Esophagus muscularis mucosa (tissue), 4 donors: Measurements from ENCODE around the gene SPATA12. TPM values are rescaled to one million over a fixed set of nuclear protein-coding genes. Genes with fewer than 3 reads are reported as not detected.

ENCODE experiments used
- DNase-seq: peaks from one replicate; pipeline ENCODE4 v3.0.0-alpha.2; 2017; ENCODE audit errors: extremely low spot score
- H3K27ac ChIP-seq, 4 donors: fragments of 200-600 bp; sonication (generic); replicated peaks in 1 of 4; 1 replicate in 3 of 4; 2 replicates in 1 of 4; pipeline ENCODE4 v1.5.1; 2016 to 2019; ENCODE audit warnings: mild to moderate bottlenecking in 1 of 4
- H3K27me3 ChIP-seq, 4 donors: fragments of 200-600 bp; sonication (generic); one replicate each; pipeline versions ENCODE4 v1.5.1 to v1.6.0; 2016 to 2019
- H3K36me3 ChIP-seq, 4 donors: fragments of 200-600 bp; sonication (generic); one replicate each; pipeline ENCODE4 v1.5.1; 2016 to 2019
- H3K4me1 ChIP-seq, 4 donors: fragments of 200-600 bp; sonication (generic); one replicate each; pipeline ENCODE4 v1.5.1; 2016 to 2019
- H3K4me3 ChIP-seq, 4 donors: fragments of 200-600 bp; sonication (generic); 1 replicate in 2 of 4; 2 replicates in 2 of 4; pipeline ENCODE4 v1.5.1; 2016 to 2019; ENCODE audit warnings: mild to moderate bottlenecking in 4 of 4, moderate library complexity in 1 of 4
- H3K9me3 ChIP-seq, 4 donors: fragments of 200-600 bp; sonication (generic); 1 replicate in 3 of 4; 2 replicates in 1 of 4; pipeline ENCODE4 v1.5.1; 2016 to 2019
- CTCF ChIP-seq, 3 experiments: fragments of 200-600 bp in 2 of 3; fragments of 450-650 bp in 1 of 3; sonication (generic) in 2 of 3; IDR thresholded peaks; one replicate each; pipeline ENCODE4 v1.5.1; 2017 to 2019; ENCODE audit warnings: antibody characterized with exemption in 3 of 3, mild to moderate bottlenecking in 2 of 3, moderate library complexity in 1 of 3
- EP300 ChIP-seq: sonication (generic); formaldehyde crosslinking; IDR thresholded peaks from one replicate; pipeline ENCODE4 v1.6.1; 2017; ENCODE audit warnings: antibody characterized with exemption
- POLR2A ChIP-seq: fragments of 450-650 bp; IDR thresholded peaks from one replicate; pipeline ENCODE4 v1.6.1; 2017; ENCODE audit warnings: antibody characterized with exemption, moderate library complexity, mild to moderate bottlenecking, low read depth
- POLR2AphosphoS5 ChIP-seq, 2 donors: sonication (generic); formaldehyde crosslinking; IDR thresholded peaks; one replicate each; pipeline ENCODE4 v1.6.1; 2017; ENCODE audit warnings: antibody characterized with exemption in 2 of 2
- WGBS: methylation state at CpG from one replicate; pipeline ENCODE4 v1.1.5; 2018; 5-methylcytosine and 5-hydroxymethylcytosine counted together
- intact Hi-C: fragments of 100-400 bp; cut with DNase I; formaldehyde crosslinking; loops from one replicate; pipeline ENCODE4 v1.15.1; 2023
- total RNA-seq, 4 donors: library from RNA; depleted of rRNA; stranded (reverse); fragments of >200 nt; gene quantifications; one replicate each; pipeline versions ENCODE4 v1.1.0 to v1.2.1, GENCODE V29; 2016

The SPATA12 gene
- total RNA-seq, 4 donors from 2014 or later, result 0.13 TPM; not detected in 3

GRCh38 chr3:57059411-57059810, 1.1 kb upstream of the SPATA12 start:
- H3K4me3 ChIP-seq, result no peak overlapping the region
- TF ChIP-seq POLR2AphosphoS5 (IDR thresholded peaks at IDR 0.05) (no peak), CTCF (IDR thresholded peaks at IDR 0.05) (no peak), EP300 (no peak), POLR2A (no peak)

GRCh38 chr3:57061556-57061955, 1.1 kb downstream of the SPATA12 start:
- intact Hi-C loops, result no loop called here
- DNase-seq, result no peak
- no peak for TF ChIP-seq EP300
- no peak for TF ChIP-seq POLR2A
- no peak for TF ChIP-seq POLR2AphosphoS5 (IDR thresholded peaks at IDR 0.05)
- Histone ChIP-seq H3K27me3 (no peaks in the 10 kb centered on the region), H3K4me3 (no peak overlapping the region), H3K36me3 (no peaks in the 10 kb centered on the region), H3K4me1 (peaks cover 19 to 48% (median 42%) of the 10 kb centered on the region in 4 donors), H3K9me3 (no peaks in the 10 kb centered on the region), H3K27ac (peak overlapping the region; percentile 57 to 80 (median 66))
- WGBS, result 88% methylated on average over 3 of the region's 3 CpGs

More at GRCh38 chr3:57059411-57059810, 1.1 kb upstream of the SPATA12 start:
- no peak overlapping the region for H3K27ac ChIP-seq
- intact Hi-C loops, result no loop called here
- H3K27me3 ChIP-seq, result no peaks in the 10 kb centered on the region
- 72% methylated on average over 3 of the region's 3 CpGs for WGBS
- H3K9me3 ChIP-seq, result no peaks in the 10 kb centered on the region
- no peak for DNase-seq
- no peaks in the 10 kb centered on the region for H3K36me3 ChIP-seq
- peaks cover 19 to 45% (median 42%) of the 10 kb centered on the region in 4 donors for H3K4me1 ChIP-seq

GRCh38 chr3:57062101-57062631, 1.7 kb downstream of the SPATA12 start:
- Histone ChIP-seq H3K4me1 (peaks cover 19 to 48% (median 42%) of the 10 kb centered on the region in 4 donors), H3K27ac (peak overlapping the region; percentile 57 to 80 (median 66)), H3K36me3 (no peaks in the 10 kb centered on the region), H3K27me3 (no peaks in the 10 kb centered on the region), H3K9me3 (no peaks in the 10 kb centered on the region), H3K4me3 (no peak overlapping the region)
- WGBS, result 31% methylated on average over 9 of the region's 9 CpGs
- intact Hi-C loops, result no loop called here
- TF ChIP-seq EP300, result no peak
- TF ChIP-seq POLR2A, result no peak
- TF ChIP-seq CTCF (IDR thresholded peaks at IDR 0.05), result no peak
- TF ChIP-seq POLR2AphosphoS5 (IDR thresholded peaks at IDR 0.05), result no peak
- DNase-seq, result no peak

GRCh38 chr3:57063032-57063431, 2.6 kb downstream of the SPATA12 start:
- TF ChIP-seq POLR2AphosphoS5 (IDR thresholded peaks at IDR 0.05) (no peak), EP300 (no peak), POLR2A (no peak), CTCF (IDR thresholded peaks at IDR 0.05) (no peak)

GRCh38 chr3:57064001-57064400, 3.5 kb downstream of the SPATA12 start:
- Histone ChIP-seq H3K9me3 (no peaks in the 10 kb centered on the region), H3K4me1 (peaks cover 30 to 65% (median 58%) of the 10 kb centered on the region in 4 donors), H3K27ac (no peak overlapping the region), H3K36me3 (no peaks in the 10 kb centered on the region), H3K4me3 (no peak overlapping the region), H3K27me3 (no peaks in the 10 kb centered on the region)
- intact Hi-C loops, result no loop called here
- no peak for TF ChIP-seq POLR2A
- TF ChIP-seq CTCF (IDR thresholded peaks at IDR 0.05), result no peak
- no peak for TF ChIP-seq EP300
- TF ChIP-seq POLR2AphosphoS5 (IDR thresholded peaks at IDR 0.05), result no peak
- WGBS, result 88% methylated on average over 6 of the region's 6 CpGs
- DNase-seq, result no peak

More at GRCh38 chr3:57063032-57063431, 2.6 kb downstream of the SPATA12 start:
- DNase-seq, result no peak
- Histone ChIP-seq H3K27ac (peak overlapping the region in 2 of 4 donors; percentile 57 to 80), H3K27me3 (no peaks in the 10 kb centered on the region), H3K4me3 (no peak overlapping the region), H3K4me1 (peaks cover 24 to 55% (median 49%) of the 10 kb centered on the region in 4 donors), H3K9me3 (no peaks in the 10 kb centered on the region), H3K36me3 (no peaks in the 10 kb centered on the region)
- intact Hi-C loops, result no loop called here
- WGBS, result 87% methylated on average over 5 of the region's 5 CpGs
